SK-N-SH treated with all-trans-retinoic acid at 6 μM for 48 hours (cell line): ENCODE data around the gene RETSAT.

Experiments
- PPARA ChIP-seq: fragments of 250-450 bp; sonication (Bioruptor Pico); IDR thresholded peaks from 2 replicates; pipeline ENCODE4 v1.5.0; 2020; ENCODE audit warnings: mild to moderate bottlenecking, borderline replicate concordance
- ZNF8 ChIP-seq: fragments of 450-650 bp; formaldehyde crosslinking; IDR thresholded peaks from 2 replicates; pipeline ENCODE4 v1.5.0; 2020; ENCODE audit warnings: mild to moderate bottlenecking, moderate library complexity

GRCh38 chr2:85308896-85309555 lies 45.3 kb downstream of the RETSAT start:
- TF ChIP-seq ZNF8 (CRISPR knock-in tag) (no peak), PPARA (CRISPR knock-in tag) (no peak)
